IMR-90 (cell line): ENCODE results near the gene RYR2.

Experiments
- BHLHE40 ChIP-seq: fragments of 150-350 bp; IDR thresholded peaks from 2 replicates; pipeline ENCODE4 v1.6.1; 2016; ENCODE audit warnings: mild to moderate bottlenecking, low read depth, low read length
- CEBPB ChIP-seq: IDR thresholded peaks from 2 replicates; pipeline ENCODE4 v1.6.1; 2012; ENCODE audit warnings: low read depth, low read length, improper control_type of control experiment
- CHD1 ChIP-seq: IDR thresholded peaks from 2 replicates; pipeline ENCODE4 v1.6.1; 2012; ENCODE audit warnings: low read depth, low read length, improper control_type of control experiment
- CTCF ChIP-seq: conservative IDR thresholded peaks from 2 replicates; pipeline ENCODE4 v1.5.1; 2012; ENCODE audit warnings: mild to moderate bottlenecking, low read depth, low read length, improper control_type of control experiment
- ELK1 ChIP-seq: fragments of 150-350 bp; IDR thresholded peaks from 2 replicates; pipeline ENCODE4 v1.6.1; 2016; ENCODE audit warnings: low read depth, mild to moderate bottlenecking, low read length, moderate library complexity, borderline replicate concordance
- FOS ChIP-seq: fragments of 150-350 bp; IDR thresholded peaks from 2 replicates; pipeline ENCODE4 v1.6.1; 2016; ENCODE audit warnings: low read depth, low read length
- MAFK ChIP-seq: IDR thresholded peaks from 2 replicates; pipeline ENCODE4 v1.6.1; 2012; ENCODE audit warnings: low read depth, low read length, improper control_type of control experiment
- MXI1 ChIP-seq: IDR thresholded peaks from 2 replicates; pipeline ENCODE4 v1.6.1; 2012; ENCODE audit warnings: low read depth, mild to moderate bottlenecking, low read length, moderate library complexity, borderline replicate concordance
- POLR2A ChIP-seq: IDR thresholded peaks from 2 replicates; pipeline ENCODE4 v1.6.1; 2012; ENCODE audit warnings: mild to moderate bottlenecking, low read depth, low read length
- RAD21 ChIP-seq: IDR thresholded peaks from 2 replicates; pipeline ENCODE4 v1.6.1; 2012; ENCODE audit warnings: low read length, improper control_type of control experiment
- RCOR1 ChIP-seq: IDR thresholded peaks from 2 replicates; pipeline ENCODE4 v1.6.1; 2012; ENCODE audit warnings: mild to moderate bottlenecking, low read length, improper control_type of control experiment; ENCODE audit not compliant: insufficient replicate concordance
- RFX5 ChIP-seq: IDR thresholded peaks from 2 replicates; pipeline ENCODE4 v1.8.0; 2012; ENCODE audit warnings: low read depth, mild to moderate bottlenecking, low read length, moderate library complexity
- SMC3 ChIP-seq: fragments of 150-350 bp; IDR thresholded peaks from 2 replicates; pipeline ENCODE4 v1.6.1; 2016; ENCODE audit warnings: low read depth, mild to moderate bottlenecking, antibody characterized with exemption, low read length, moderate library complexity
- USF2 ChIP-seq: fragments of 150-350 bp; IDR thresholded peaks from 2 replicates; pipeline ENCODE4 v1.6.1; 2017; ENCODE audit warnings: mild to moderate bottlenecking, antibody characterized with exemption, low read length, low read depth

DNA sequence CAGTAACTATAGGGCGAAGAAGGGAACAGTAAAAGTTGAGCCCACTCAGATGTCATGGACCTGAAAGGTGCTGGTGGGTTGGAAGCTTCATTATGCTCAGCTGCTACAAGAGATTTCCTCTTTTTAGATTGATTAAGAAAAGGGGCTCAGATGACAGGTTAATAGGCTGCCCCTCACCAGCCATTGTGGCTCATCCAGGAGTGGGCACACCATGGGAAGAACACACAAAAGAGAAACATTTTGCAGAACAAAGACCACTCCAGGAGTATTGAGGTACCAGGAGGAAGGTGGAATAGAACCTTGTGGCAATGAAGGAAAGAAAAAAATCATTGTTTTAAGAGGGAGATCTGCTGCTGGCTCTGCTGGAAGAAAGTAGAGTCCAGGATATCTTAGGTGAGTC is 205.5 kb downstream of the RYR2 start:
- no peak for TF ChIP-seq USF2
- no peak for TF ChIP-seq CTCF
- TF ChIP-seq RAD21, result no peak
- TF ChIP-seq RCOR1, result no peak
- no peak for TF ChIP-seq SMC3
- no peak for TF ChIP-seq CEBPB
- TF ChIP-seq FOS, result no peak
- TF ChIP-seq POLR2A, result no peak
- no peak for TF ChIP-seq RFX5
- no peak for TF ChIP-seq ELK1
- TF ChIP-seq CHD1, result no peak
- no peak for TF ChIP-seq MAFK
- TF ChIP-seq BHLHE40, result no peak
- no peak for TF ChIP-seq MXI1
